ENCODE measurements around the gene PKN2. TPM values are rescaled to one million over a fixed set of nuclear protein-coding genes. Genes with fewer than 3 reads are reported as not detected.

The PKN2 gene
- total and polyA plus RNA-seq, 9 of the 15 experiments (the other 6 are each of a cell fraction or from before 2014, with no cell fraction given), result 4.5 to 25.3 (median 19.2) TPM

GRCh38 chr1:88746916-88747315 is 62.8 kb downstream of the PKN2 start:
- CTCF ChIA-PET (ENCODE audit: low intra/inter-chr PET ratio), result no interaction called here
- in situ Hi-C loops (cut with MboI), result no loop called here
- POLR2A ChIA-PET, result no interaction called here

More at GRCh38 chr1:88746916-88747315, 62.8 kb downstream of the PKN2 start:
- DNase-seq (ENCODE audit: extremely low read depth in 1 of 4, low spot score in 3 of 4) (no peak), FAIRE-seq (no peak), ATAC-seq (no peak; the same call in 1 of the 3 replicates)
- Histone ChIP-seq H3K27ac (ENCODE audit: extremely low read depth, low read depth, low read length) (no peak overlapping the region), H3K9ac (ENCODE audit: insufficient read depth in 1 of 2, low read depth in 2 of 2, low read length in 2 of 2) (no peak overlapping the region), H2AFZ (ENCODE audit: low read depth, low read length) (no peak overlapping the region), H3K9me3 (replicated peaks; ENCODE audit: control insufficient read depth, insufficient read depth, low read depth, low read length) (no peaks in the 10 kb centered on the region), H3K79me2 (ENCODE audit: control insufficient read depth, insufficient read depth, low read length) (no peaks in the 10 kb centered on the region), H3K4me2 (ENCODE audit: insufficient read depth, low read length) (no peak overlapping the region), H4K20me1 (replicated peaks; ENCODE audit: control insufficient read depth, insufficient read depth, low read length) (no peaks in the 10 kb centered on the region), H3K4me1 (replicated peaks in 1 of 2; ENCODE audit: control insufficient read depth in 2 of 2, insufficient read depth in 2 of 2, low read length in 2 of 2) (no peaks in the 10 kb centered on the region; a peak in 1 of 5 replicates), H3K27me3 (ENCODE audit: control insufficient read depth in 2 of 2, insufficient read depth in 2 of 2, low read length in 2 of 2) (no peaks in the 10 kb centered on the region), H3K4me3 (no peak overlapping the region), H3K9me1 (ENCODE audit: control insufficient read depth, insufficient read depth, low read length) (no peaks in the 10 kb centered on the region), H3K36me3 (ENCODE audit: control insufficient read depth, insufficient read depth, low read length) (peaks cover 30% of the 10 kb centered on the region; the same call in 2 of the 3 replicates)
- TF ChIP-seq SIRT6 (IDR thresholded peaks at IDR 0.05; ENCODE audit: low read depth, low read length) (no peak), PREB (CRISPR knock-in tag; IDR thresholded peaks at IDR 0.05) (no peak), RFX7 (CRISPR knock-in tag; IDR thresholded peaks at IDR 0.05) (no peak), ZNF354B (CRISPR knock-in tag; IDR thresholded peaks at IDR 0.05) (no peak), VEZF1 (CRISPR knock-in tag; IDR thresholded peaks at IDR 0.05) (peak; percentile 43; the same call in 1 of the 2 replicates), NCOA6 (IDR thresholded peaks at IDR 0.05) (no peak), ZNF280A (IDR thresholded peaks at IDR 0.05; ENCODE audit: low read depth, partially characterized antibody) (no peak), SUPT5H (IDR thresholded peaks at IDR 0.05) (0 out of 2 replicates have a peak, but pooled peaks have one; percentile 32), HMBOX1 (IDR thresholded peaks at IDR 0.05) (peak; percentile 96)
- intact Hi-C loops (cut with micrococcal nuclease), result no loop called here
- no TSS peak for BruUV-seq (replicated peaks)
- WGBS (ENCODE audit: insufficient coverage, low coverage, missing lambda C conversion rate), result 77% methylated on average over 2 of the region's 2 CpGs

All from K562 (cell line).